Measurements from ENCODE around the gene CFAP77. TPM values are rescaled to one million over a fixed set of nuclear protein-coding genes. Genes with fewer than 3 reads are reported as not detected.

The CFAP77 gene
- total and polyA plus RNA-seq, 2 of the 13 experiments (the other 11 are each of a cell fraction or from before 2014, with no cell fraction given): not detected

DNA sequence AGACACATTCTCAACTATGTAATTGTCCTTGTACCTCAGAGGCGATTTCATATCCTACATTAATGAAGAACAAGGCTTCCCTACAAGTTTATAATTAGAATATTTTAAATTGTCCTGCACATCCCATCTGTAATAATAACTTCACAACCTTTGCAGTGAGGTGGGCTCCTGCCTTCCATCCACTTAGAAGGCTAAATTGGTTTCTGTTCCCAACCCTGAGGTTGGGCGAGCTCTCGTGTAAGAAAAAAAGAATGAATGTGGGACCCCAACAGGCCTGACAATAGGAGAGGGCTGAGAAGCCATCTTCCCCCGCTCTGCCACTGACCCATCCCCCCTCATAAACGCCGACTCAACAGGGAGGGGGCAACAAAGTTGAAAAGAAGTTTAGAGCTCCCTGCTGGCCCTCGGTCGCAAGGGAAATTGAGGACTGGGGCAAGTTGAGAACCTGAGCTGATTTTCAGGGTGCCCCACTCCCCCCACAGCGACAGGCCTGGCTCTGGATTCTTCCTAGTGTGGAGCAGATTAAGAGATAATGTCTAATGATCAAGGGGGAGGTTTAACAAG lies 181.8 kb downstream of the CFAP77 start:
- FAIRE-seq: no peak
- H2AFZ ChIP-seq (ENCODE audit: low read length): no peak overlapping the region
- no peak overlapping the region for H3K9ac ChIP-seq (ENCODE audit: insufficient read depth, low read depth, low read length)
- POLR2A ChIA-PET: no interaction called here
- H3K4me3 ChIP-seq (replicated peaks in 1 of 3; ENCODE audit: insufficient read depth in 1 of 3, low read depth in 2 of 3, low read length in 3 of 3): no peak overlapping the region
- H3K27ac ChIP-seq (ENCODE audit: extremely low read length, insufficient read depth, low read length): no peak overlapping the region
- H3K9me3 ChIP-seq (ENCODE audit: low read length): no peaks in the 10 kb centered on the region
- in situ Hi-C loops (cut with HindIII; ENCODE audit: extremely low pct_ligation_motif_present, low pct_unique_long_range_greater_than_20kb): no loop called here
- no peak for ATAC-seq
- peaks cover 2 to 14% of the 10 kb centered on the region in 2 experiments; a peak in 3 of 5 replicates for H3K36me3 ChIP-seq (replicated peaks in 1 of 2; ENCODE audit: control insufficient read depth in 1 of 2, insufficient read depth in 2 of 2, low read length in 2 of 2)
- TF ChIP-seq, protein P1, sequence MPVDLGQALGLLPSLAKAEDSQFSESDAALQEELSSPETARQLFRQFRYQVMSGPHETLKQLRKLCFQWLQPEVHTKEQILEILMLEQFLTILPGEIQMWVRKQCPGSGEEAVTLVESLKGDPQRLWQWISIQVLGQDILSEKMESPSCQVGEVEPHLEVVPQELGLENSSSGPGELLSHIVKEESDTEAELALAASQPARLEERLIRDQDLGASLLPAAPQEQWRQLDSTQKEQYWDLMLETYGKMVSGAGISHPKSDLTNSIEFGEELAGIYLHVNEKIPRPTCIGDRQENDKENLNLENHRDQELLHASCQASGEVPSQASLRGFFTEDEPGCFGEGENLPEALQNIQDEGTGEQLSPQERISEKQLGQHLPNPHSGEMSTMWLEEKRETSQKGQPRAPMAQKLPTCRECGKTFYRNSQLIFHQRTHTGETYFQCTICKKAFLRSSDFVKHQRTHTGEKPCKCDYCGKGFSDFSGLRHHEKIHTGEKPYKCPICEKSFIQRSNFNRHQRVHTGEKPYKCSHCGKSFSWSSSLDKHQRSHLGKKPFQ (CRISPR knock-in tag; IDR thresholded peaks at IDR 0.05; ENCODE audit: insufficient replicate concordance): no peak
- TF ChIP-seq HES4 (CRISPR knock-in tag; IDR thresholded peaks at IDR 0.05; ENCODE audit: borderline replicate concordance): no peak
- TF ChIP-seq MYNN (CRISPR knock-in tag; IDR thresholded peaks at IDR 0.05; ENCODE audit: low read depth): no peak
- TF ChIP-seq CENPBD1 (CRISPR knock-in tag; IDR thresholded peaks at IDR 0.05; ENCODE audit: borderline replicate concordance, low read depth): no peak
- TF ChIP-seq CHD4 (IDR thresholded peaks at IDR 0.05; ENCODE audit: borderline replicate concordance, low read length): no peak
- TF ChIP-seq SMARCE1 (IDR thresholded peaks at IDR 0.05; ENCODE audit: borderline replicate concordance): no peak
- no peak for TF ChIP-seq RARA (CRISPR knock-in tag; IDR thresholded peaks at IDR 0.05)
- TF ChIP-seq FOXM1 (CRISPR knock-in tag; IDR thresholded peaks at IDR 0.05): no peak
- no peak for TF ChIP-seq HDAC6 (IDR thresholded peaks at IDR 0.05; ENCODE audit: low read depth, low read length)
- no peak for TF ChIP-seq ZNF430 (CRISPR knock-in tag; IDR thresholded peaks at IDR 0.05)
- TF ChIP-seq, protein P2, sequence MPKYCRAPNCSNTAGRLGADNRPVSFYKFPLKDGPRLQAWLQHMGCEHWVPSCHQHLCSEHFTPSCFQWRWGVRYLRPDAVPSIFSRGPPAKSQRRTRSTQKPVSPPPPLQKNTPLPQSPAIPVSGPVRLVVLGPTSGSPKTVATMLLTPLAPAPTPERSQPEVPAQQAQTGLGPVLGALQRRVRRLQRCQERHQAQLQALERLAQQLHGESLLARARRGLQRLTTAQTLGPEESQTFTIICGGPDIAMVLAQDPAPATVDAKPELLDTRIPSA (CRISPR knock-in tag; IDR thresholded peaks at IDR 0.05; ENCODE audit: borderline replicate concordance): no peak
- TF ChIP-seq JUNB (CRISPR knock-in tag; IDR thresholded peaks at IDR 0.05; ENCODE audit: borderline replicate concordance): no peak
- no peak for TF ChIP-seq ZFP90 (CRISPR knock-in tag; IDR thresholded peaks at IDR 0.05; ENCODE audit: borderline replicate concordance)
- TF ChIP-seq ETV6 (CRISPR knock-in tag; conservative IDR thresholded peaks at IDR 0.05): no peak
- TF ChIP-seq KDM5A (IDR thresholded peaks at IDR 0.05; ENCODE audit: borderline replicate concordance, low read length): no peak
- TF ChIP-seq HOXA3 (CRISPR knock-in tag; IDR thresholded peaks at IDR 0.05): no peak
- TF ChIP-seq ATF7-NPFF (CRISPR knock-in tag; IDR thresholded peaks at IDR 0.05; ENCODE audit: low read depth): no peak
- no peak for TF ChIP-seq ZNF7 (CRISPR knock-in tag; IDR thresholded peaks at IDR 0.05)
- CTCF ChIA-PET (ENCODE audit: low intra/inter-chr PET ratio, low total read pairs): no interaction called here
- BruUV-seq (replicated peaks): no TSS peak
- 80% methylated on average over 9 of the region's 9 CpGs for WGBS (ENCODE audit: low lambda C conversion rate)
- no peaks in the 10 kb centered on the region for H3K79me2 ChIP-seq (ENCODE audit: insufficient read depth, low read length)
- H4K20me1 ChIP-seq (ENCODE audit: insufficient read depth, low read length): no peaks in the 10 kb centered on the region
- no peaks in the 10 kb centered on the region for H3K4me1 ChIP-seq (ENCODE audit: insufficient read depth, low read length)
- DNase-seq (ENCODE audit: low spot score): no peak
- H3K4me2 ChIP-seq (ENCODE audit: low read depth, low read length): no peak overlapping the region
- peaks cover 1 to 38% of the 10 kb centered on the region in 2 experiments; a peak in 4 of 5 replicates for H3K27me3 ChIP-seq (ENCODE audit: control insufficient read depth in 1 of 2, insufficient read depth in 2 of 2, low read length in 2 of 2)
- intact Hi-C loops (cut with micrococcal nuclease; ENCODE audit: unreplicated experiment): no loop called here
